ENCODE results near the gene MOGAT1.

Gene MOGAT1

GRCh38 chr2:222733846-222734702 is 62.6 kb downstream of the MOGAT1 start:
- TF ChIP-seq, protein P1, sequence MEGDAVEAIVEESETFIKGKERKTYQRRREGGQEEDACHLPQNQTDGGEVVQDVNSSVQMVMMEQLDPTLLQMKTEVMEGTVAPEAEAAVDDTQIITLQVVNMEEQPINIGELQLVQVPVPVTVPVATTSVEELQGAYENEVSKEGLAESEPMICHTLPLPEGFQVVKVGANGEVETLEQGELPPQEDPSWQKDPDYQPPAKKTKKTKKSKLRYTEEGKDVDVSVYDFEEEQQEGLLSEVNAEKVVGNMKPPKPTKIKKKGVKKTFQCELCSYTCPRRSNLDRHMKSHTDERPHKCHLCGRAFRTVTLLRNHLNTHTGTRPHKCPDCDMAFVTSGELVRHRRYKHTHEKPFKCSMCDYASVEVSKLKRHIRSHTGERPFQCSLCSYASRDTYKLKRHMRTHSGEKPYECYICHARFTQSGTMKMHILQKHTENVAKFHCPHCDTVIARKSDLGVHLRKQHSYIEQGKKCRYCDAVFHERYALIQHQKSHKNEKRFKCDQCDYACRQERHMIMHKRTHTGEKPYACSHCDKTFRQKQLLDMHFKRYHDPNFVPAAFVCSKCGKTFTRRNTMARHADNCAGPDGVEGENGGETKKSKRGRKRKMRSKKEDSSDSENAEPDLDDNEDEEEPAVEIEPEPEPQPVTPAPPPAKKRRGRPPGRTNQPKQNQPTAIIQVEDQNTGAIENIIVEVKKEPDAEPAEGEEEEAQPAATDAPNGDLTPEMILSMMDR (IDR thresholded peaks at IDR 0.05; ENCODE audit: low read depth, low read length): no peak

DNA sequence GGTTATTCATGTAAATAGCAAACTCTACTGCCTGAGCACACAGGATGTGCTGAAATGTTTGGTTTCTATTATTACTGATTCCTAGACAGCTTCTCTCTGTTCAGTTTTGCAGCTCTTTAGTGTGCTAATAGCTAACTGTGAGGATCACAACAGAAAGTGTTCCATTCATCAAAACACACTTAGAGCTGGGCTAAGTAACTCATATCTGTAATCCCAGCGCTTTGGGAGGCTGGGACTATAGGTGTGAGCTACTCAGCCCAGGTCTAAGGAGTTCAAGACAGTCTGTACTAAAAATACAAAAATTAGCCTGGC is 63.2 kb downstream of the MOGAT1 start:
- no peak overlapping the region for H3K4me3 ChIP-seq (ENCODE audit: low read depth, low read length)
- TF ChIP-seq, protein P1 (IDR thresholded peaks at IDR 0.05; ENCODE audit: low read depth, low read length): no peak

More at GRCh38 chr2:222733846-222734702, 62.6 kb downstream of the MOGAT1 start:
- H3K4me3 ChIP-seq (ENCODE audit: low read depth, low read length): no peak overlapping the region

GRCh38 chr2:222736301-222736700 is 64.8 kb downstream of the MOGAT1 start:
- TF ChIP-seq, protein P1 (IDR thresholded peaks at IDR 0.05; ENCODE audit: low read depth, low read length): no peak
- no peak overlapping the region for H3K4me3 ChIP-seq (ENCODE audit: low read depth, low read length)

GRCh38 chr2:222736924-222737323 is 65.5 kb downstream of the MOGAT1 start:
- TF ChIP-seq, protein P1 (IDR thresholded peaks at IDR 0.05; ENCODE audit: low read depth, low read length): no peak
- no peak overlapping the region for H3K4me3 ChIP-seq (ENCODE audit: low read depth, low read length)

GRCh38 chr2:222738312-222738711 is 66.9 kb downstream of the MOGAT1 start:
- H3K4me3 ChIP-seq (ENCODE audit: low read depth, low read length): no peak overlapping the region
- TF ChIP-seq, protein P1 (IDR thresholded peaks at IDR 0.05; ENCODE audit: low read depth, low read length): no peak

- TF ChIP-seq, protein P1 (IDR thresholded peaks at IDR 0.05; ENCODE audit: low read depth, low read length): no peak
Measured at GRCh38 chr2:222738809-222739208, 67.4 kb downstream of the MOGAT1 start.

DNA sequence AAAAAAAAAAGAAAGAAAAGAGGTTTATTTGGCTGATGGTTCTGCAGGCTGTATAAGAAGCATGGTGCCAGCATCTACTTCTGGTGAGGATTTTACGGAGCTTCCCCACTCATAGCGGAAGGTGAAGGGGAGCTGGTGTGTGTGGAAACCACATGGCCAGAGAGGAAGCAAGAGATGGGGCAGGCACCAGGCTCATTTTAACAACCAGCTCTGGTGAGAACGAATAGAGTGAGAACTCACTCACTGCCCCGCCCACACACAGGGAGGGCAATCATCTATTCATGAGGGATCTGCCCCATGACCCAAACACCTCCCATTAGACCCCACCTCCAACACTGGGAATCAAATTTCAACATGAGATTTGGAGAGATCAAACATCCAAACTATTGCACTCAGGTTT is 68.5 kb downstream of the MOGAT1 start:
- H3K4me3 ChIP-seq (ENCODE audit: low read depth, low read length): no peak overlapping the region
- TF ChIP-seq, protein P1 (IDR thresholded peaks at IDR 0.05; ENCODE audit: low read depth, low read length): no peak

More at GRCh38 chr2:222738809-222739208, 67.4 kb downstream of the MOGAT1 start:
- H3K4me3 ChIP-seq (ENCODE audit: low read depth, low read length): no peak overlapping the region
